ENCODE results near the gene MYRIP. TPM values are rescaled to one million over a fixed set of nuclear protein-coding genes. Genes with fewer than 3 reads are reported as not detected.

Gene MYRIP
- total and polyA plus RNA-seq, 8 donors = 1.4 to 11.2 (median 7.8) TPM

GRCh38 chr3:40248591-40248990 is 439.2 kb downstream of the MYRIP start:
- Histone ChIP-seq H3K27ac (no peak overlapping the region), H3K36me3 (no peaks in the 10 kb centered on the region), H3K9me3 (no peaks in the 10 kb centered on the region), H3K27me3 (no peaks in the 10 kb centered on the region), H3K4me3 (no peak overlapping the region), H3K4me1 (no peaks in the 10 kb centered on the region)
- FAIRE-seq (no peak), ATAC-seq (no peak), DNase-seq (no peak)
- TF ChIP-seq, protein P1, sequence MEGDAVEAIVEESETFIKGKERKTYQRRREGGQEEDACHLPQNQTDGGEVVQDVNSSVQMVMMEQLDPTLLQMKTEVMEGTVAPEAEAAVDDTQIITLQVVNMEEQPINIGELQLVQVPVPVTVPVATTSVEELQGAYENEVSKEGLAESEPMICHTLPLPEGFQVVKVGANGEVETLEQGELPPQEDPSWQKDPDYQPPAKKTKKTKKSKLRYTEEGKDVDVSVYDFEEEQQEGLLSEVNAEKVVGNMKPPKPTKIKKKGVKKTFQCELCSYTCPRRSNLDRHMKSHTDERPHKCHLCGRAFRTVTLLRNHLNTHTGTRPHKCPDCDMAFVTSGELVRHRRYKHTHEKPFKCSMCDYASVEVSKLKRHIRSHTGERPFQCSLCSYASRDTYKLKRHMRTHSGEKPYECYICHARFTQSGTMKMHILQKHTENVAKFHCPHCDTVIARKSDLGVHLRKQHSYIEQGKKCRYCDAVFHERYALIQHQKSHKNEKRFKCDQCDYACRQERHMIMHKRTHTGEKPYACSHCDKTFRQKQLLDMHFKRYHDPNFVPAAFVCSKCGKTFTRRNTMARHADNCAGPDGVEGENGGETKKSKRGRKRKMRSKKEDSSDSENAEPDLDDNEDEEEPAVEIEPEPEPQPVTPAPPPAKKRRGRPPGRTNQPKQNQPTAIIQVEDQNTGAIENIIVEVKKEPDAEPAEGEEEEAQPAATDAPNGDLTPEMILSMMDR (IDR thresholded peaks at IDR 0.05) = no peak
- intact Hi-C loops (cut with DNase I) = no loop called here

GRCh38 chr3:40249168-40249567 is 439.8 kb downstream of the MYRIP start:
- H3K27me3 ChIP-seq = no peaks in the 10 kb centered on the region
- H3K4me1 ChIP-seq = no peaks in the 10 kb centered on the region
- FAIRE-seq (no peak), ATAC-seq (no peak), DNase-seq (no peak)
- 89 to 91% methylated on average over 3 of the region's 3 CpGs for WGBS, 2 donors
- no peak overlapping the region for H3K27ac ChIP-seq
- no peaks in the 10 kb centered on the region for H3K9me3 ChIP-seq
- no peak overlapping the region for H3K4me3 ChIP-seq
- H3K36me3 ChIP-seq = no peaks in the 10 kb centered on the region
- intact Hi-C loops (cut with DNase I) = no loop called here
- TF ChIP-seq, protein P1 (IDR thresholded peaks at IDR 0.05) = no peak

GRCh38 chr3:40254491-40254890 is 445.1 kb downstream of the MYRIP start:
- no peak for DNase-seq
- ATAC-seq = no peak
- no peak for FAIRE-seq
- Histone ChIP-seq H3K36me3 (no peaks in the 10 kb centered on the region), H3K27me3 (no peaks in the 10 kb centered on the region), H3K27ac (no peak overlapping the region), H3K4me1 (no peaks in the 10 kb centered on the region), H3K4me3 (no peak overlapping the region), H3K9me3 (no peaks in the 10 kb centered on the region)
- WGBS, 2 donors = 66 to 76% methylated on average over 2 of the region's 2 CpGs
- TF ChIP-seq, protein P1 (IDR thresholded peaks at IDR 0.05) = no peak
- intact Hi-C loops (cut with DNase I) = no loop called here

DNA sequence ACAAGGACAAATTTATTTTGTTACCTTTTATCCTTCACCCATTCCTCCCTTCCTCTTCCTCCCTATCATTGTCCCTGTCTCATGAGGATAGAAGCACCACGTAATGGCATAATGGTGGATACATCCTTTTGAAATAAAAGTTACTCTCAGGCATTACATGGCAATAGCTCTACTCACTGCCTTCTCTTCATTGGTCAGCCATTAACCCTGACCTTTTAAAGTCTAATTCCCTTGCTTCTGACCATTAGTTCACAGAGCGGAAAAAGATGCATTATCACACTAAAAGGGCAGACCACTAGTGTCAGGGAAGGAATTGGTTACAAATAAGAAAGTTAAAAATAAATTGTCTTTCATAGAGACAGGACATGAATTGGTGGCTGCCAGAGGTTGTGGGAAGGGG is 445.5 kb downstream of the MYRIP start:
- H3K27me3 ChIP-seq = no peaks in the 10 kb centered on the region
- FAIRE-seq = no peak
- intact Hi-C loops (cut with DNase I) = no loop called here
- 92 to 95% methylated on average over 2 of the region's 2 CpGs for WGBS, 2 donors
- no peaks in the 10 kb centered on the region for H3K9me3 ChIP-seq
- H3K4me1 ChIP-seq = no peaks in the 10 kb centered on the region
- no peak overlapping the region for H3K27ac ChIP-seq
- H3K4me3 ChIP-seq = no peak overlapping the region
- TF ChIP-seq, protein P1 (IDR thresholded peaks at IDR 0.05) = no peak
- no peak for ATAC-seq
- no peak for DNase-seq
- H3K36me3 ChIP-seq = no peaks in the 10 kb centered on the region

DNA sequence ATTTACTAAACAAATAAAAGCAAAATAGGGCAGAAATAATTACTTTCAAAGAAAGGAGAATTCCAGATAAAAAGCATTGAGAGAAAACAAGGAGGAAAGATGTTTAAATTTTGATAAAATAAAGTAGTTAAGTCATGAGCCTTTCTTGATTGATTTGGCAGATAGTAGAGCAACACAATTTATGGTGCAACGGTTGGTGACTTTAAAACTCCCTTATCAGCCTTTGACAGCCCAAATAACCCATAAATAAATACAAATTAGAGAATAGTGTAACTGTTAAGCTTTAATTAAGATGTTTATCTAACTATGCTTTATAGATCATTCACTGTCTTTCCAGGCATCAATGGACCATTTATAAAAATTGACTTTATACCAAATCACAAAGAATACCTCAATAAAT is 446.1 kb downstream of the MYRIP start:
- no peak overlapping the region for H3K4me3 ChIP-seq
- no peaks in the 10 kb centered on the region for H3K36me3 ChIP-seq
- 12 to 18% methylated on average over 1 of the region's 1 CpG for WGBS, 2 donors
- intact Hi-C loops (cut with DNase I) = no loop called here
- no peak for DNase-seq
- FAIRE-seq = no peak
- H3K4me1 ChIP-seq = no peaks in the 10 kb centered on the region
- TF ChIP-seq, protein P1 (IDR thresholded peaks at IDR 0.05) = no peak
- H3K9me3 ChIP-seq = no peaks in the 10 kb centered on the region
- no peaks in the 10 kb centered on the region for H3K27me3 ChIP-seq
- no peak for ATAC-seq
- no peak overlapping the region for H3K27ac ChIP-seq

Measured in pancreas (tissue), 10 donors.